CD4-positive, alpha-beta T cell treated with Interferon alpha-2 for 1 hour (primary cell): ENCODE data around the gene DYNLT1.
"Not testable (repeated sequence)": the region's sequence is repeated elsewhere in the genome, so short reads cannot be mapped to it uniquely, and the experiment has no call there.

ENCODE experiments used
- DNase-seq, 2 donors: peaks; one replicate each; pipeline ENCODE4 v3.0.0-alpha.2; 2020 to 2022

The DYNLT1 gene

DNA sequence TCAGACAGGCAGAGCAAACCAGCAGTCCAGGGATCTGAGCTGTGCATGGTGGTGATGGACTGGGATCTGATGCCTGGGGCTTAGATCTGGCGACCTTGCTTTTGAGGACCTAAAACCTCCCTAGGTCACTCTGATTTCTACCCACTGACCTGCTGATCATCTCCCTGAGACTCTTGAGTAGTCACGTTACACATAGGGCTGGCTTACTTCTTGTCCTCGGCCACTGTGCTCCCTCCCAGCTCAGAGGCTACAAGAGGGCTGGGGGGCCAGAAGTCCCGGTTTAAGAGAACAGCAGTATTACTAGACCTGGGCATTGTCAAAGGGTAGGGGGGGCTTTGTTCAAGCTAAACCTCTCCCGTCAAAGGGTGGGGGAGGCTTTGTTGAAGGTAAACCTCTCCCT, 5.5 kb downstream of the DYNLT1 start:
- DNase-seq: no peak

DNA sequence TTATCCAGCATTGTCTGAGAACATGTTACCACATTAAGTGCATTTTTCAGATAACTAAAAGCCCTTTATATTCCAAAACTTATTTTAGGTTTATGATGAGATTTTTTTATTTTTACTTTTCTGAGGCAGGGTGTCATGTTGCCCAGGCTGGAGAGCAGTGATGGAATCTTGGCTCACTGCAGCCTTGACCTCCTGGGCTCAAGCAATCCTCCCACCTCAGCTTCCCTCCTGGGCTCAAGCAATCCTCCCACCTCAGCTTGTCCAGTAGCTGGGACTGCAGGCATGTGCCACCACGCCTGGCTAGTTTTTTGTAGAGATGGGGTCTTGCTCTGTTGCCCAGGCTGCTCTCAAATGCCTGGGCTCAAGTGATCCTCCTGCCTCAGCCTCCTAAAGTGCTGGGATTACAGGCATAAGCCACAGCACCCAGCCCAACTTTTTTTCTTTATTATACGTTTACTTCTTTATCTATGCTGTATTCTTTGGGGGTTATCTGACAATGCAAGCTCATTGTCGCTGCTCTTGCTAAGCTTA, 6.2 kb downstream of the DYNLT1 start:
- no peak for DNase-seq

DNA sequence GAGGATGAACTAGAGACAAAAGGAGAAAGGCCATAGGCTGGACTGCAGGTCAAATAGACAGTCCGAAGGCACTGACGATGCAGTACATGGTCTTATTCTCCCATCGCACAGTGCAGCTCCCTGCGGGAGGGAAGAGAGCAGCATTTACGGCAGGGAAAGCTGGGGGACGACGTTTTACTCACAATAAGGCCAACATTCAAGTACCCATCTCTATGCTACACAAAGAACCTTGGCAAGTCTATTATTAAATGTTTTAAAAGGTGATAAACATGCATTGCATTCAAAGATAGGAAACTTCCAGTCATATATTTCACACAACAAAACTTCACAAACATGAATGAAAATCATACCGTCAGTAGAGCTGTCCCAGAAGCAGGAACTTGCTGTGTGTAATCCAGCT, 7.8 kb downstream of the DYNLT1 start:
- no peak for DNase-seq

DNA sequence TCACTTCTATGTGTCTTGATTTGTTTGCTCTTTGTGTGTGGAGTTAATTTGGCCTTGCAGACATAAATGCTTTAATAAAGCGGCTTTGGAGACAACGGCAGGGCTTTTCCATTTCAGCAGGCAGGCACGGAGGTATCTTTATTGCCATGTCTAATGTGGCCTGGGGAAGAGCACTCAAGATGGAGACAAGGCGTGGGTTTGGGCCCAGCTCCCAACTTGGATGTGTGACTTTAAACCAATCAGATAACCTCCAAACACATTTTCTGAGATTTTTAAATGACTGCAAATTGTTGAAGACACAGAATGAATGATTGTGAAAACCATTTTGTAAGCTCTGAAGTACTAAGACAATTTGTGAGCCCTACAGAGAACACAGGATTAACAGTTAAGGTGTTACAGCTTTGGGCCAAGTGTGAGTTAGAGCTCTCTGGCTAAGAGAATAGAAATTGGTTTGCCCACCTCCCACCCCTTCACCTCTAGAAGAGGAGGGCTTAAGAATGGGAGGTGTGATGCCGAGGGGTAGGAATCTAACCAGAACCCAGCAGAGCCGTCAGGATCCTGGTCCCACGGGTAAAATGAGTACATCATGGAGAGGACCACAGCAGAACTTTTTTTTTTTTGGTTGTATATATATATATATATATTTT, 9.0 kb downstream of the DYNLT1 start:
- no peak for DNase-seq

DNA sequence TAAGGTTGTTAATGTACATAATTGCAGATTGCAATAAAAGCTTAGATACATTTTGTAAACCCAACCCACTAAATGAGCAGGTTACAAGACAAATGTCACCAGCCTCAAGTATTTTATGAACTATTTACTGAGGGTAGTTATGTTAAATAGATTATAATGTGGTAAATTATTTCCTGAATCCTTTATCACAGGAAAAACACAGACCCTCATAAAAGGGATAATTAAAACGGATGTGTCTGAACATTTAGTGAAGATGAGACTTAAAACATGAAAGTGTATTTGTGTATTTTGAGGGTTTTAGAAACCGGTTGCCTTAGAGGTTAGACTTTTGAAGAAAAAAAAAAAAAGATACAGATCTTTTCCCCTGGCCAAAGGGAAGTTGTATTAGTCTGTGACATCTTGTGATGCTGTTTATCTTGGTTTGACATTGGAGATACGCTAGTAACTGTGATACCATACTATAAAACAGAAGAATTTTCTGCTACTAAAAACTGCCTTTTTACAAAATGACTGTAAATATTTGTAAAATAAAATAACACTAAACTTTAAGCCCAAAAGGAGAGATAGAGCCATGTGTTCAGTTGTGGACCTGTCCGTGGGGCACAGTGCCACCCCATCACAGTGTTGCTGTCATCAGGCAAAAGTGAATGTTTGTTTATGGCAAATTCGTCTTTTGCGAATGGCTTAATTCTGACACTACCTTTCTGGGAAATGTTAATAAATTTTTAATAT, 9.7 kb downstream of the DYNLT1 start:
- peak in 1 of 2 donors; percentile 45 for DNase-seq

DNA sequence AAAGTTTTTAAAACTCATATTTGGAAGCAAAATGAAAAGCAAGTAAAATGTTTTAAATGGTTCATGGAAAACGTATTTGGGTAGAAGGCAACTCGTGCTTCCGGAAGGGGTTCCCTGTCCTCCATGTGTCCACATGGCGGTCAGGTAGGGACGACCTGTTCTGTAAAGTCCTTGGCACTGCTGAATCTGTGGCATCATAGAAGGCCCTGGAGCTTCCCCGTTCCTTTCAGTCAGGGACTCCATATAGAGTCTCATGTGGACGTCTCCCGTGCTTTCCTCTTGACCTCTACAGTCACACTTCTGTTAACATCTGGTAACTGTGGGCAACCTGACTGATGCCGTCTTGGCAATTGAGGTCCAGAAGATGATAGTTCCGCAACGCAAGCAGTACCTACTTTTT, 11.4 kb downstream of the DYNLT1 start:
- DNase-seq: no peak

DNA sequence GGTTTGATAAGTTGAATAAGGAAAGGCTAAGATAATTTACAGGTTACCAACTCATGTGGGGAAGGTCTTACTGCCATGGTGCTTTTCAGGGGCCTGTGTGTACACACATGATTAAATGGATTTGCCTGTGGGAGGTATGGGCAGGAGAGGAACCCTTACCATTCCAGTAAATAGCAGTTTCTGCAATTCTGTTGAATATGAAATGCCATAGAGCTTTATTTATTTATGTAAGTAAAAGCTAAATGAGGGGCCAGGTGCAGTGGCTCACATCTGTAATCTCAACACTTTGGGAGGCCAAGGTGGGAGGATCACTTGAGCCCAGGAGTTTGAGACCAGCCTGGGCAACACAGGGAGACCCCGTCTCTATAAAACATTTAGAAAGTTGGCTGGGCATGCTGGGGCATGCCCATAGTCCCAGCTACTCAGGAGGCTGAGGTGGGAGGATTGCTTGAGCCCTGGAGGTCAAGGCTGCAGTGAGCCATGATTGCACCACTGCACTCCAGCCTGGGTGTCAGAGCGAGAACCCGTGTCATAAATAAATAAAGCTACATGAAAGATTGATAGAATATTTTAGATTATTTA, 11.9 kb downstream of the DYNLT1 start:
- not testable (repeated sequence) for DNase-seq

DNA sequence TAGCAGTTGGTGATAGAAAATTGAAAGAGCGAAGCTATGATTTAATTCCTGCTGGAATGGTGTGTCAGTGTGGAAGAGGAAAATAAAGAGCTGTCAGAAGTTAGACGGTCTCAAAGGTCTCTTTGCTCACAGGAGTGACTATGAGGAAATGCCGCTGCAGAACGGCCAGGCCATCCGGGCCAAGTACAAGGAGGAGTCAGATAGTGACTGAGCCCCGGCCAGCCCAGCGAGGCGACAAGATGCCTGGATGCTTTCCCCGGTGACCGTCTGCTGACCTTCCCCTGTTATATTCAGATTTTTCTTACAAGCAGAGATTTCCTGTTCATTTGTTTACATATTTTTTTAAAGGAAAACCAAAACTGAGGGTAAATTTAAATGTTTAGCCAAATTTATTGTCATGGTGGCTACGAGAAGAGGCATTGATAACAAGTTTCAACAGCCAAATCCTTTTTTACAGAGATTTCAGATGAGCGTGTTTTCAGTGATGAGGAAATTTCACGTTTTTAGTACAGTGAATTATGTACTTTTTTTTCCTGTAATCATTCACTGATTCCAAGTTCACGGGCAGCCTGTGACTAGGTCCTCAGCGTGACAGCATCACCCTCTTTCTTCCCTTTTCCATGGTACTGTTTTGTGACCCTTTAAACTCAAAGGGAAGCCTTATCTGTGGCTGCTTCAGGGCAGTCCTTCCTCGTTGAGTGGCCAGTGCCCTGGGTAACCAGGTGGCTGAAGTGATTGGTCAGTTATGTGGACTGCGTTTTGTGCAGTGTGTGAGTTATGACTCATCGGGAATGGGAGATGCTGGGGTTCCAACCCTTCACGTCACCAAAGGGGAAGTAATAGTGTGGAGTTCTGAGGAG, 12.6 kb downstream of the DYNLT1 start:
- peak in 1 of 2 donors; percentile 58 for DNase-seq

DNA sequence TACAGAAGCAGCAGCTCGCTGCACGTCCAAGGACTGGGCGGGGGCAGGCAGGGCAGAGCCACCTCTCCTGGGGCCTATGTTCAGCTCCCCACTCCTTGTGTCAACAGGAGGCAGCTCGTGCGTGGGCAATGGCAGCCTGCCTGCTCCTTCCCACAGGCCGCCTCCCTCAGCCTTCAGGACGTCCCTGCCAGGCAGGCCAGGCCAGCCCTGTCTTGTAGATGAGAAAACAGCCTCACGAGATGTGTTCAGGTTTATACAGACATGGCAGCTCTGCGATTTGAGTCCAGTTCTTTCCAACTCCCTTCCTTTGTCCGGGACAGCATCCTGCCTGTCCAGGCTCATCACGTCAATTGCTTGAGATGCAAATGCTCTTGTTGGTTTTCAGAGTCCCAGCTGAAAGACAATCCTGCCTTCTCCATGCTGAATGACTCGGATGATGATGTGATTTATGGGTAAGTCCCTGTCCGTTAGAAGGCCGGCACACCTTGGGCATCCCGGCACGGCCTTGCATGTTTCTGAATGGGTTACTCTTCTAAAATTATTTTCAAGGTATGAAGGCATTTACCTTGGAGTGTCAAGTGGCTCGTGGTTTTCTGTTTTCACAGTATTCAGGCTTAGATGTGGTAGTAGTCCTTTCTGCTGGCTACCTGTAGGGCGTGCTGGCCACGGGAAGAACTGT, 13.5 kb downstream of the DYNLT1 start:
- no peak for DNase-seq

DNA sequence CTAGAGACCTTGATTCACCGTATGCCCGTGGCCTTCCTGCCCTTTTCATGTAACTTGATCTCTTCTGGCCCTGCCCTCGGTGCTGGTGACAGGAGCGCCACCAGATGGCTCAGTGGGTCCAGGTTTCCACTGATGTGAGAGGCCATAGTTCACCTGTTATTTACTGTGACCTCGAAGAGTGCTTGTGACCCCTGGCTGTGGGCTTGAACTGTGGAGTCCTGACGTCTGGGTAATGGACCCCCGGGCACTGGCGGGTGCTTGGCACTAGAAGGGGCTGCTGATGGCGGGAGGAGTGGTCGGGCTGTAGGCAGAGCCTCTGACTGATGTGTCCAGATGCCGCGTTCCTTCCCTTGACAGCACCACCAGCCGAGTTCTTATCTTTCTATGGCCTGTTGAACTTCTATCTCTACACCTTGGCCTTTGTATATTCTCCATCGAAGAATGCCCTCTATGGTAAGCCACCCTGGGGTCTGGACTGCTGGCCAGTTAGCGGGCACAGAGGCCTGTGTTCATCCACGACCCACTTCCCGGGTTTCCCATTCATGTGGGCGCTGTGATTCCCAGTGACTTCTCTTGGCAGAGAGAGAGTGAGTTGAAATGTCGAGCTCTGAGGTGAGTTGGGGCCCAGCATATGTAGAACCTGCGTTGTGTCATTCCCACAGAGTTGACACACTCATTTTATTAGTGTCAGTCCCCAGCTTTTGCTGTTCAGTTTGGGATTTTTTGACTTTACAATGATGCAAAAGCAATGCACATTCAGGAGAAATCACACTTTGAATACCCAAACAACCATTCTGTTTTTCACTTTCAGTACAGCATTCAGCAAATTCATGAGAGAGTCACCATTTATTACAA, 14.9 kb downstream of the DYNLT1 start:
- DNase-seq: peak; percentile 34 to 46

DNA sequence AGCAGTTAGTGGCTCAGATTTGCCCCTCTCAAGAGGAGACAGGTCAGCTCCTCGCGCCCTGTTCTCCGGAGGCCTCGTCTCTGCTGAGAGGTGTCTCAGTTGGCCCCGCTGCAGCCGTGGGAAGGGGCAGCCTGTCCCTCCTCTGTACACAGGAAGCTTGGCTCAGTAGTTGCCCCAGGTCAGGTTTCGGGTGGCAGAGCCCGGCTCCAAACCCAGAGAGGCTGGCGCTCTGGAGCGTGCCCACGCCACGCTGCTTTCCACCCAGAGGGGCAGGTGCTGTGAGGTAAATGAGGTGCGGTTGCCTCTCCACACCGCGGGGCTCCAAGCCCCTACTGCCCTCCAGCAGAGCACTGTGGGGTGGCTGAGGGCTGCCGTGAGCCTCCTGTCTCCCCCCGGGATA, 16.0 kb downstream of the DYNLT1 start:
- DNase-seq: no peak

DNA sequence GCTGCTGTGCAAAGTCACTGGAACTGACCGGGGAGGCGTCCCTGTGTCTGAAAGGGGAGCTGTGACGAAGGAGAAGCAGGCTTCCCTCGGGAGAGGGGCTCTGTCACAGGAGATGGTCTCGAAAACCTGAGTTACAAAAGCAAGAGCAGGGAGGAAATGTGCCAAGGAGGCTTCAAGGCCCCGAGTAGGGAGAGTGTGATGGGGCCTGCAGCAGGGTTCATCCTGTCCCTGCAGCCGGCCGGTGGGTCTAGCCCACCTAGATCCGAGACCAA, 16.7 kb downstream of the DYNLT1 start:
- DNase-seq: no peak

DNA sequence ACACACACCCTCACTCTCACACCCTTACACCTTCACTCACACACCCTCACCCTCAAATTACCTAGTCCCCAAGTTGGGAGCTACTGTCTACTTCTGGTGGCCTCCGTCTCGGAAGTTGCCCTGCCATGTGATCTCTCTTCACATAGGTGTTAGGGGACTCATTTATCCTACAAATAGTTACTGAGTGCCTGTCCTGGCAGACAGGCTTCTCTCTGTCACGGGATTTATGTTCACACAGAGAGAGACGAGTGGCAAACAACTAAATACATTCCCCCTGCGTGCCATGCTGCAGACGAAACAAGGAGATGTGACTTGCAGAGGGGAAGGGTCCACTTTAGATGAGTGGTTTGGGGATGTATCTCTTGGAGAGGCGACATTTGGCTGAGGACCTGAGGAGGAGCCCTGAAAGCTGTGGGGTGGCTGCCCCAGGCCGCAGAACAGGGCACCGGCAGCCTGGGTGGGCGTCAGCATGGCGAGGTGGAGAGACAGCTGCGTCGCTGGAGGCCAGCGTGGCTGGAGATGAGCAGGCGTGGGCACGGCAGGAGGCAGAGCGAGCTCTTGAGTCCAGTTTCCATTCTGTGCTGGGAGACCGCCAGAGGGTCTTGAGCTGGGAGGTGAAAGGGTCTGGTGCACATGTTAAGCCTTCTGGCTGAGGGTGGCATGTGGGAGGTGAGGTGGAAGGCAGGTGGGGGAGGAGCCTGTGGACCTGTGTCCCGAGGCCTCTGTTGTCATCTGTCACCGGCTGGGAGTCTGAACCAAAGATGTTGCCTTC, 17.2 kb downstream of the DYNLT1 start:
- no peak for DNase-seq

DNA sequence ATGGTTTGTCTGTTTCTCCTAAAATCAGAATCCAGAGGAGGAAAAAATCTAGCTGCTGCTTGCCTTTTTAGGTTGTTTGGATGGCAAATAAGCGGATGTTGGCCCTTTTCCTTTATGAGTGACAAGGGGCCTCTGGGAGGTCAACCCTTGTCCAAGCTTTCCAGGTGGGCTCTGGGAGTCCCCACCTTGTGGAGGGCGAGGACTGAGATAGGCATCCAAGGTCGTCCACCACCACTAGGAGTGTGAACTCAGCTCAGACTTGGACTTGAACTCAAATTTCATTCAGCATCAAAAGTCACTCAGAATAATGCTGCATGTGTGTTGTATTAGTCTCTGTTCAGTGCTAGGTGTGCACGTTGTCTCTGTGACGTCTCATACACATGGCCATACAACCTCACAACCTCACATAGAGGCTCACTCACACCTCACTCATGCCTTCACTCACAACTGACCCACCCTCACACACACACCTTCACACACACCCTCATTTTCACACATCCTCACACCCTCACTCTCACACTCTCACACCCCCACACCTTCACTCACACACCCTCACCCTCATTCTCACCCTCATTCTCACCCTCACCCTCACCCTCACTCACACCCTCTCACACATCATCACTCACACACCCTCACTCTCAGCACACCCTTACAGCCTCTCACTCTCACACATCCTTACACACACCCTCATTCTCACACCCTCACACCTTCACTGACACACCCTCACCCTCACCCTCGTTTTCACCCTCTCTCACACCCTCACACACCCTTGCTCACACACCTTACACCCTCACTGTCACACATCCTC, 18.0 kb downstream of the DYNLT1 start:
- DNase-seq: no peak

DNA sequence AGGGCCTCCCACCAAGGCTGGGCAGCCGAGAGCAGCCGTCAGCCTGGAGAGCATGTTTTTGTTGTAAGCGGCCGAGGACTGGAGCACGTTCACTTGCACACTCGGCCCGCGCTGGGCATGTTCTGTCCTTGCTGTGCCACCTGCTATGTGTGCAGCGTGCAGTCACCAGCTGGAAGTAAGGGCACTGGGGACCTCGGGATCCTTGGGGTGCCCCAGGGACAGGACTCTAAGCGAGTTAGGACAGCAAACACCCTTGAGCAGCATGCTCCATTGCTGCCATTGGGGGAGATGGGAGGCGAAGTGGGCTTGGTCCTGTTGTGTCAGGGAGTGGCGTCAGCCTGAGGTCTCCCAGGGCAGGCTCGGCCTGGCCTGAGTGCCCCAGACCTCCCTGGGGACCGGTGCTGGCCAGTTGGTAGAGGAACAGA, 18.6 kb downstream of the DYNLT1 start:
- no peak for DNase-seq

DNA sequence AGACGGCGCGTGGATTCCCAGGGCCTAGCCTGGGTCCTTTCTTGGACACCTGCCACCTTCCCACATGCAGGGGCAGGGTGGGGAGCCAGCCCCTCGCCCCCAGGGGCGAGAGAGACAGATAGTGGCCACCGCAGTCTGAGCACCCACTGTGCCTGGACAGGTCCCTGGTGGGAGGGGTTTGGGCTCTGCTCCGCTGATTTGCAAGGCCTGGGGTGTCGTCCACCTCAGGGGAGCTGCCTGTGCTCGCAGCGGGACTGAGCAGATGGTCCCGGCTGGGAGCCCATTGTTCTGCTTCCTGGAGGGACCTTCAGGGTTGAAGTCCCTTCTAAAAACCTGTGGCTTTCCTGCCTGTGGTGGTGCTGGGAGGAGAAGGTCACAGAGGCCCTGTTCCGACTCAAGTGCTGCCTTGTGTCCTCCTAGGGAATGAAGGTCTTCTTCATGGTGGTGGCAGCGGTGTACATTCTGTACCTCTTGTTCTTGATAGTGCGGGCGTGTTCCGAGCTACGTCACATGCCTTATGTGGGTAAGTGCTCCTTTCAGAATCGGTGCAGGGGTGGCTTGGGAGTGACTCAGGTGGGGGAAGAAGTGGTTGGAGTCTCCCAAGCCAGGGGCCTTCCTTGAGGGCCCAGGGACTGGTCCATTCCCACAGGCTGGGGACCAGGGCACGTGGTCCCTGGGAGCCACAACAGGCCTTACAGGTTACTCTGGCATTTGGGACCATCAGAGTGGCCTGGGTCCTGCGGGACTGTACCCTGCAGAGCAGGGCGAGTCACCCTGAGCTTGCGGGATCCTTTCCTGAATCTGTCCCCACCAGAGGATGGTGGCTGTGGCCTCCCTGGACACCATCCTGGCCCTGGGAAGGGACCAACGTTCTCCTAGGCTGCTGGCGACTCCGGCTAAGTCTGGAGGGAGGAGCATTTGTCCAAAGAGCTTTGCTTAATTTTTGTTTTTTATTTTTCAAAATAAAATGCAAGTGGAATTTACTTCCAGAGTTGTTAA, 19.6 kb downstream of the DYNLT1 start:
- DNase-seq: no peak

DNA sequence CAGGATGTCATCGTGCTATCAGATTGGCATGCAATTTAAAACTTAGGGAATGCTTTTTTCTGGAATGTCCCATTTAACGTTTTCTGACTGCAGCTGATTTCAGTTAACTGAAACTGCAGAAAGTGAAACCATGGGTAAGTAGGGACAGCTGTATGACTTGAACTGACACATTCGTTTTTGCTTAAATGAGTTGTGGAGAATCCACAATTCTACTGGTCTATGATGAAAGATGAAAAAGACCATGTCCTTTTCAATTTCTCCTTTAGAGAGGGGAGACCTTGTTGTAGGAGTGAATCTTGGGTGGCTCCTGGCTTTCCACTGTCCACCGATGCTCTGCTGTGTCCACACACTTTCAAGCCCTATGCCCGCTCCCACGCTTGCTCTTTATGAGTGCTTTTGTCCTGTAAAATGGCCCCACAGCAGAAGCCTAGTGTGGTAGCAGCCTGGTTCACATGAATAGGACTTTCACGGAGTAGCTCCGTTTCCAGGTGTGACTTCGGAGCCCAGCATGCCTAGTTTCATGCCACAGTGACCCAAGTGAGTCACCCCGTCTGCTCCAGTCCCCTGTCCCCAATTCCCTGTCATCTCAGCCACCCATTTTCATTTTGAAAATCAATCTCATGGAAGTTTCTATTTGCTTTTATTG, 21.9 kb downstream of the DYNLT1 start:
- DNase-seq: no peak
